Upper lobe of left lung (tissue), 4 donors: ENCODE results near the gene CYP46A1.

Source experiments
- POLR2A ChIP-seq, 4 donors: fragments of 450-650 bp; IDR thresholded peaks; one replicate each; pipeline ENCODE4 v1.5.1; 2016 to 2017; ENCODE audit warnings: antibody characterized with exemption in 4 of 4, mild to moderate bottlenecking in 2 of 4
- POLR2AphosphoS5 ChIP-seq, 2 donors: sonication (generic); formaldehyde crosslinking; IDR thresholded peaks; one replicate each; pipeline ENCODE4 v1.5.1; 2017; ENCODE audit warnings: antibody characterized with exemption in 2 of 2
- TF ChIP-seq, protein P1 (sequence below), 6 experiments: fragments of 450-650 bp in 4 of 6; fragments of 200-600 bp in 2 of 6; sonication (generic) in 2 of 6; IDR thresholded peaks; one replicate each; pipeline ENCODE4 v1.5.1; 2016 to 2019; ENCODE audit warnings: antibody characterized with exemption in 6 of 6

- TF ChIP-seq POLR2A (IDR thresholded peaks at IDR 0.05) = no peak
- TF ChIP-seq, protein P1, sequence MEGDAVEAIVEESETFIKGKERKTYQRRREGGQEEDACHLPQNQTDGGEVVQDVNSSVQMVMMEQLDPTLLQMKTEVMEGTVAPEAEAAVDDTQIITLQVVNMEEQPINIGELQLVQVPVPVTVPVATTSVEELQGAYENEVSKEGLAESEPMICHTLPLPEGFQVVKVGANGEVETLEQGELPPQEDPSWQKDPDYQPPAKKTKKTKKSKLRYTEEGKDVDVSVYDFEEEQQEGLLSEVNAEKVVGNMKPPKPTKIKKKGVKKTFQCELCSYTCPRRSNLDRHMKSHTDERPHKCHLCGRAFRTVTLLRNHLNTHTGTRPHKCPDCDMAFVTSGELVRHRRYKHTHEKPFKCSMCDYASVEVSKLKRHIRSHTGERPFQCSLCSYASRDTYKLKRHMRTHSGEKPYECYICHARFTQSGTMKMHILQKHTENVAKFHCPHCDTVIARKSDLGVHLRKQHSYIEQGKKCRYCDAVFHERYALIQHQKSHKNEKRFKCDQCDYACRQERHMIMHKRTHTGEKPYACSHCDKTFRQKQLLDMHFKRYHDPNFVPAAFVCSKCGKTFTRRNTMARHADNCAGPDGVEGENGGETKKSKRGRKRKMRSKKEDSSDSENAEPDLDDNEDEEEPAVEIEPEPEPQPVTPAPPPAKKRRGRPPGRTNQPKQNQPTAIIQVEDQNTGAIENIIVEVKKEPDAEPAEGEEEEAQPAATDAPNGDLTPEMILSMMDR (IDR thresholded peaks at IDR 0.05) = no peak
- TF ChIP-seq POLR2AphosphoS5 (IDR thresholded peaks at IDR 0.05) = no peak
These were observed 26.4 kb upstream of the CYP46A1 start for GRCh38 chr14:99657645-99658155.
